GM18519 (cell line): ENCODE measurements around the gene MUL1.

Experiments used
- ATAC-seq: cut with Tn5 transposase; IDR thresholded peaks from one replicate; pipeline ENCODE4 v1.9.1; 2021; ENCODE audit warnings: mild to moderate bottlenecking, moderate library complexity; ENCODE audit not compliant: unreplicated experiment, low FRiP score

The MUL1 gene

DNA sequence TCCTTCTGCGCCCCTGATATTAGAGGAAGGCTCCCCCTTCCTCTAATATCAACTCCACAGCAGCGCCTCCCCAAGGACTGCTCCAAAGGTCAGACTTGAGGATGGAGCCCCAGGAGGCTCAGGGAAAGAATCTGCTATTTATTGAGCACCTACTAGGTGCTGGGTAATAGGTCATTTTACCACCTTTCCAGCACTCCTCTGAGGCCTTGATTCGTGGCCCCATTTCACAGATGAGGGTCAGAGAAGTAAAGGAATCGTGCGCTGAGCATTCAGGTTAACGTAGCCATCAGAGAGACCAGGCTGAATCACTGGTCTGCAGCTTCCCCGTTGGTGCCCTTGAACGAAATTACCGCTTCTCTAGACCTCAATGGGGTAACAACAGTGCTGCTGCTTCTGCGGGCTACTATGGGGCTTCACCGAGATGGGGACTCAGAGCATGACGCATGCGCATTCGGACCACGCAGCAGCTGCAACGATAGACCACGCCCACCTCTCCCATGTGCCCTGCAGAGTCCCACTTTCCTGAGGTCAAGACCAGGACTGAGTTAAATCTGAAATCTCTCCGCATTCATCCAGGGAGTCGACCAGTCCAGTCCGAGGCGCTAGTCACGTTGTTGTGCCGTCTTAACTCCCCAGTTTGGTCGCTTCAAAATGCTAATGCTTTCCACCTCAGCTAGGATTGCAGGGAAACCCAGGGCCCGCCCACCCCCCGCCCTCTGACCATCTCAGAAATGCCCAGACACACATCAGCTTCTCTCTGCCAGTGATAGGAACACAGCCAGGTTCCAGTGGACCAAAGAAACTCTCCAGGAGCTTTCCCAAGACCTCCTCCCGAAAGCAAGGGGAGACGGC lies 34.9 kb downstream of the MUL1 start:
- ATAC-seq = no peak

DNA sequence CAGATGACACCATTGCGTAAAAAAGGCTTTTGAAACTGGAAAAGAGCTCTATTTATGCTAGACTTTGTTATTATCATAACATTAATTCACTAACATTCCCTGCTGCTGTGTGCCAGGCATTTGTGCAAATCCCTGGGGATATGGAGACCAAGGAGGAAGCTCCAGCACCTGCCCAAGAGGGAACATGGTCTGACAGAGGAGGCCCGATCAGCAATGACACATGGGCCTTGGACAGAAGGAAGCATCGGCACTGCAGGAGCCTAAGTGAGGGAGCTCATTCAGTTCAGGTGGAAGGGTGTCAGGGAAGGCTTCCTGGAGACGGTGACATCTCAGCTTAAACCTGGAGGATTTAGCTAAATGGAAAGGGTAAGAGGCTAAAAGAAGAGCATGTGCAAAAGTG lies 35.8 kb downstream of the MUL1 start:
- ATAC-seq = no peak

DNA sequence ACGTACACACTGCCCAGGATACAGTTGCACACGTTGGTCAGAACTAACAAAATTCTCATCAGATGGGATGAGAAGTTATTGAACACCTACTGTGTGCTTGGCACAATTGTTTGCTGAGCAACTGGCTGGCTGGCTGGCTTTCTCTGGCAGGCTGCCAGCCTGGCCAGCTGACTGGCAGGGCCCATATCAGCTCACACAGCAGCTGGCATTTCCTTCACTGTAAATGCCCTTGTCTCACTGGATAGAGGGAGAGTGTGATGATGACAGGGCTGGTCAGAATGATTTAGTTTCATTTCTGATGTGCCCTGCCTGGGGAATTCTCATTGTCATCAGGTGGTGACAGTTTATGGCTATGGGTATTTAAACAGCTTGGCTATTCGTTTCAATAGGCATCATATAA lies 37.8 kb downstream of the MUL1 start:
- ATAC-seq = no peak

DNA sequence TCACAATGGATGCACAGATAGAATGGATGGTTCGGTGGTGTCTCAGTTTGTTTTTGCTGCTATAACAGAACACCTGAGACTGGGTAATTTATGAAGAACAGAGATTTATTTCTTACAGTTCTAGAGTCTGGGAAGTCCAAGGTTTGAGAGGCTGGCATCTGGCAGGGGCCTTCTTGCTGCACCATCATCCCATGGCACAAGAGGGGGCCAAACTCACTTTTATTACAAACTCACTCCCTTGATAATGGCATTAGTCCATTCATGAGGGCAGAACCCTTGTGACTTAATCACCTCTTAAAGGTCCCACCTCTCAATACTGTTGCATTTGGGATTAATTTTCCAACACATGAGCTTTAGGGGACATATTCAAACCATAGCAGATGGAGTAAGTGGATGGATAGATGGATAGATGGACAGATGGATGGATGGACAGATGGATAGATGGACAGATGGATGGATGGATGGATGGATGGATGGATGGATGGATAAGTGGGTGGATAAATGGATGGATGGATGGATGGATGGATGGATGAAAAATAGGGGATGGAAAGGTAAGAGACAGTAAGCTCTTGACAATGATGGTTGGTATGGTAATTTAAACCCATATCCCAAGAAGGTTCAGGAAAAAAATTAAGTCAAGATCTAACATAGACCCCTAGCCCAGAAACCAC lies 38.4 kb downstream of the MUL1 start:
- no peak for ATAC-seq

DNA sequence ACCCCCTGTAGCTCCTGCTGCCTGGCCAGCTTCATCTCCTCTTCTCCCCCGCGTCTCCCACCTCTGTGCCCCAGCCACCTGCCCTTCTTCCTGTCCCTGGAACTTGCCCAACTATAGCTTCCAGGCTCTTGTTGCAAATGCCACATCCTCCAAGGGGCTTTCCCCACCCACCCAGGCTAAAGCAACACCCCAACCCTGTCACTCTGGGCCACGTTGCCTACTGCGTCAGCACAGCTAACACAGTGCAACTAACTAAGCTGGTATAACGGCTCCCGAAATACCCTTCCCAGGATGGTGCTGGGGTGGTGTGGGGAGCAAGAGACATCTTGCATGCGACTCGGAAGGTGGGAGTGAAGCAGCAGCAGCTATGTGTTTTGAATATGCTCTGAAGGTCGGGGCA lies 41.7 kb downstream of the MUL1 start:
- ATAC-seq = no peak

DNA sequence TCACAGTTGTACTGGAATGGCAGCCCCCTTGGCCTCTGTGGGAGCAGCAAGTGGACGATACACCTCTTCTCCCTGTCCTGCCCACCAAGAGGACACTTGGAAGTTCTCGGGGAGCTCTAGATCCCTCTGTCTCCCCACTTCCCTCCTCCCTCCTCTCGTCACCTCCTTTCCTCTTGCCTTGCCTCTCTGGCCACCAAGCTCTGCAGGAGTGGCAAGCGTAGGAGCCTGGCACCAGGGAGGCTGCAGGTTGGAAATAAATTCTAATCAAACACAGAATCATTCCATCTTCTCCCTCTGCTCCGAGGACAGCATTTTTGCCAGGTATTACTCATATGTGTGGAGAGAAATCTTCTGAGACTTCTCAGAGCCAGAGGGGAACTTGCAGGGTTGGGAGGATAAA lies 42.8 kb downstream of the MUL1 start:
- ATAC-seq = no peak

DNA sequence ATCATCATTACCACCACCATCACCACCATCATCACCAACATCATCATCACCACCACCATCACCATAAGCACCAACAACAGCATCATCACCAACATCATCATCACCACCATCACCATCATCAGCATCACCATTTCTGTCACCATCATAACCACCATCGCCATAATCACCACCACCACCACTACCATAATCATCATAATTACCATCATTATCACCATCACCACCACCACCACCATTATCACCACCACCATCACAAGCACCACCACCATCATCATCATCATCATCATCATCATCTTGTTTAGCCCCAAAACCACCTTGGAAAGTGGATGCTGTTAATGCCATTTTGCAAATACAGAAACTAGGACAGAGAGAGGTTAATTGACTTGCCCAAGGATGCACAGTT lies 44.4 kb downstream of the MUL1 start:
- ATAC-seq = no peak

DNA sequence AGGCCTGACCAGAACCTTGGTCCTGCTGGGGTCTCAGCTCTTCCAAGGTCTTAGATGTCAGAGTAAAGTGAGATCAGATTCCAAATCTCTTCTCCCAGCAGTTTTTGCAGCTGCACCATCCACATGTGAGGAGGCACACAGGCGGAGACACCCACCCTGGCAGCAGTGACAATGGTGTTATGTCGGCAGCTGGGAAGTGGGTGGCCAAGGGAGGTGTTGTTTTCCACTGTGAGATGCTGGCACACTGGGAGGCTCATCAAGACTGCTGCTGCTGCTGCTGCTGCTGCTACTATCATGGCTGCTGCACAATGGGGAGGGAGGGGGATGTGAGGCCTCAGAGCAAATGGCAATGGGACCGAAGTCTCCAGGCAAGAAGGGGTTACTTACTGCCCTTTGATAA lies 45.6 kb downstream of the MUL1 start:
- ATAC-seq = no peak

DNA sequence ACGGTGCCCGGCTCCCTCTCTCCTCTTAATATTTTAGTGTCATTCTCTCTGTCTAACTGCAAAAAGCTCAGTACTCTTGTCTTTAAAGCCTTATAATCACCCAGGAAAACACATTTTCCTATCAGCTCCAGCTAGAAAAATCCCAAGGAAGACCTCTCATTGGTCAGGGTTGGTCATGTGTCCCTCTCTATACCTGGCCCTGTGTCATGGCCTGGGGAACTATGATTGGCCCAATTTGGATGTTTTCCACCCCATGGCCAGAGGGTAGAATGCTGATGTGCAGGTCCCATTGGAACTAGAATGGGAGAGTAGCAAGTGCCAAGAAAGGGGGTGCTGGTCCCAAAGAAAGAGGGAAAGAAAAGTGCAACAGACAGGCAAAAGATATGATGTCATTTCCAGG lies 49.2 kb downstream of the MUL1 start:
- no peak for ATAC-seq

DNA sequence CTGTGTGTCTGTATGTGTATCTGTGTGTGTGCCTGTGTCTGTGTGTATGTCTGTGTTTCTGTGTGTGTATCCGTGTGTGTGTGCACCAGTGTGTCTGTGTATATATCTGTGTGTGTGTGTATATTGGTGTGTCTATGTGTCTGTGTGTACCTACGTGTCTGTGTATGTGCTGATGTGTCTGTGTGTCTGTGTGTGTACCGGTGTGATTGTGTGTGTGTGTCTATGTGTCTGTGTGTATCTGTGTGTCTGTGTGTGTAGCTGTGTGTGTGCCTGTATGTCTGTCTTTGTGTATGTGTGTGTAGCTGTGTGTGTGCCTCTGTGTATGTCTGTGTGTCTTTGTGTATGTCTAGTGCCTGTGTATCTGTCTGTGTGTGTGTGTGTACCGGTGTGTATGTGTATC lies 53.9 kb downstream of the MUL1 start:
- ATAC-seq = no peak

DNA sequence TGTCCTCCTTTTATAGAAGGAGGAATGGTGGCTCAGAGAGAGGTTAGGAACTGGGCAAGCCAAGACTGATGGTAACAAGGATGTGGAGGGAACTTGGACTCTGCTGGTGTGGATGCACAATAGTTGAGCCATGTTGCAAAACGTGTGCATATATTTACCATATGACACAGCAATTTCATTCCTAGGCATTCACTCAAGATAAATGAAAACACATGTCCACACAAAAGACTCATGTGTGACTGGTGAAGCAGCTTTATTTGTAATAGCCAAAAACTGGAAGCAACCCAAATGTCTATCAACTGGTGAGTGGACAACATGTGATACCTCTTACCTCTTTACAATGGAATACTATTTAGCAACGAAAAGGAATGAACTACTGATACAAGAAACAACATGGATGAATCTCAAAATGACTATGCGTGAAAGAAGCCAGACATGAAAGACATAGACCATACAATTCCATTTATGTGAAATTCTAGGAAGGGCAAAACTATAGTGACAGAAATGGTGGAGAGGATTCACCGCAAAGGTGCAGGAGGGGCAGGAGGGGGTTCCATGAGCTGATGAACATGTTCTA lies 58.1 kb downstream of the MUL1 start:
- no peak for ATAC-seq
